ENCODE measurements around the gene TRAF3IP1. TPM values are rescaled to one million over a fixed set of nuclear protein-coding genes. Genes with fewer than 3 reads are reported as not detected.

The TRAF3IP1 gene
- total and polyA plus RNA-seq, 2 donors (not counting 1 experiment from before 2014, with no cell fraction given): 1.4 to 15.5 TPM

- CTCF ChIA-PET: no interaction called here
- peaks cover 4 to 5% of the 10 kb centered on the region in 2 donors for H3K4me1 ChIP-seq (ENCODE audit: control insufficient read depth in 2 of 2, insufficient read depth in 2 of 2, low read length in 2 of 2)
- no peak overlapping the region for H3K27ac Mint-ChIP-seq
- no peak overlapping the region for H2AFZ ChIP-seq (ENCODE audit: insufficient read depth, low read depth, low read length, poor library complexity, severe bottlenecking)
- WGBS (ENCODE audit: insufficient coverage): 90% methylated on average over 3 of the region's 7 CpGs
- H3K4me2 ChIP-seq (replicated peaks; ENCODE audit: low read depth, low read length, poor library complexity, severe bottlenecking): no peak overlapping the region
- H3K9me3 Mint-ChIP-seq (ENCODE audit: insufficient read depth): no peaks in the 10 kb centered on the region
- no peak overlapping the region for H3K9ac ChIP-seq (ENCODE audit: low read length)
- H3K27me3 Mint-ChIP-seq: no peaks in the 10 kb centered on the region
- H3K79me2 ChIP-seq (ENCODE audit: control insufficient read depth, insufficient read depth, low read length): no peaks in the 10 kb centered on the region
- peaks cover 6% of the 10 kb centered on the region for H3K4me1 Mint-ChIP-seq
- TF ChIP-seq, protein P1, sequence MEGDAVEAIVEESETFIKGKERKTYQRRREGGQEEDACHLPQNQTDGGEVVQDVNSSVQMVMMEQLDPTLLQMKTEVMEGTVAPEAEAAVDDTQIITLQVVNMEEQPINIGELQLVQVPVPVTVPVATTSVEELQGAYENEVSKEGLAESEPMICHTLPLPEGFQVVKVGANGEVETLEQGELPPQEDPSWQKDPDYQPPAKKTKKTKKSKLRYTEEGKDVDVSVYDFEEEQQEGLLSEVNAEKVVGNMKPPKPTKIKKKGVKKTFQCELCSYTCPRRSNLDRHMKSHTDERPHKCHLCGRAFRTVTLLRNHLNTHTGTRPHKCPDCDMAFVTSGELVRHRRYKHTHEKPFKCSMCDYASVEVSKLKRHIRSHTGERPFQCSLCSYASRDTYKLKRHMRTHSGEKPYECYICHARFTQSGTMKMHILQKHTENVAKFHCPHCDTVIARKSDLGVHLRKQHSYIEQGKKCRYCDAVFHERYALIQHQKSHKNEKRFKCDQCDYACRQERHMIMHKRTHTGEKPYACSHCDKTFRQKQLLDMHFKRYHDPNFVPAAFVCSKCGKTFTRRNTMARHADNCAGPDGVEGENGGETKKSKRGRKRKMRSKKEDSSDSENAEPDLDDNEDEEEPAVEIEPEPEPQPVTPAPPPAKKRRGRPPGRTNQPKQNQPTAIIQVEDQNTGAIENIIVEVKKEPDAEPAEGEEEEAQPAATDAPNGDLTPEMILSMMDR (IDR thresholded peaks at IDR 0.05): no peak
- TF ChIP-seq EZH2 (IDR thresholded peaks at IDR 0.05; ENCODE audit: borderline replicate concordance, insufficient read depth, low read depth, low read length, poor library complexity, severe bottlenecking): no peak
- H3K27me3 ChIP-seq (replicated peaks in 1 of 4; ENCODE audit: control extremely low read depth in 1 of 4, control insufficient read depth in 3 of 4, insufficient read depth in 4 of 4, low read length in 3 of 4): no peaks in the 10 kb centered on the region
- H3K27ac ChIP-seq (ENCODE audit: low read length in 2 of 2): no peak overlapping the region
- no peaks in the 10 kb centered on the region for H4K20me1 ChIP-seq (ENCODE audit: control insufficient read depth, insufficient read depth, low read length, poor library complexity, severe bottlenecking)
- no peak overlapping the region for H3K4me3 ChIP-seq (ENCODE audit: control extremely low read depth in 1 of 5, extremely low read depth in 1 of 5, insufficient read depth in 1 of 5, low read depth in 2 of 5, low read length in 4 of 5)
- no peak overlapping the region for H3K4me3 Mint-ChIP-seq
- no peaks in the 10 kb centered on the region for H3K36me3 ChIP-seq (replicated peaks in 1 of 2; ENCODE audit: control extremely low read depth in 1 of 2, control insufficient read depth in 1 of 2, extremely low read depth in 1 of 2, insufficient read depth in 2 of 2, low read length in 1 of 2)
- peaks cover 0 to 9% (median 0%) of the 10 kb centered on the region in 3 donors for H3K9me3 ChIP-seq (ENCODE audit: control extremely low read depth in 1 of 3, control insufficient read depth in 2 of 3, insufficient read depth in 1 of 3, low read length in 2 of 3)
- intact Hi-C loops (cut with micrococcal nuclease): no loop called here
- POLR2A ChIA-PET: no interaction called here
- DNase-seq (no peak), ATAC-seq (ENCODE audit: low read depth) (no peak)
These were observed 63.5 kb downstream of the TRAF3IP1 start for GRCh38 chr2:238383743-238384380.

DNA sequence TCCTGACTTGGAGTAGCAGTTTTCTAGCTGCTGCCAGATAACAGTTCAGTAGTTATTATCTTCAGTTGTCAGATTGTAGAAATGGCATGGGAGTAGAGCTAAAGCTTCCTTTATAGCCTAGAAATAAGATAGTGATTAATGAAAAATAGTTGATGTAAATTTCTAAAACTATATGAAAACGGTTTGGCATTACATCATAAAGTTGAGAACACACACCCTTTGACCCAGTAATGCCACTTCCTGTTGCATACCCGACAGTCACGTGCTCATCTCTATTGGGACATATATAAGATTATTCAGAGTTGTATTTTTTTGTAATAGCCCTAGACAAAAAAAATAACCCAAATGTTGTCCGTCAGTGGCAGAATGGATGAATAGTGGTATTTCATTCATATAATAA, 67.0 kb downstream of the TRAF3IP1 start:
- ChIA-PET POLR2A (no interaction called here), CTCF (no interaction called here)
- ATAC-seq (ENCODE audit: low read depth) (no peak), DNase-seq (no peak)
- no peaks in the 10 kb centered on the region for H3K36me3 ChIP-seq (replicated peaks in 1 of 2; ENCODE audit: control extremely low read depth in 1 of 2, control insufficient read depth in 1 of 2, extremely low read depth in 1 of 2, insufficient read depth in 2 of 2, low read length in 1 of 2)
- H3K4me1 ChIP-seq (ENCODE audit: control insufficient read depth in 2 of 2, insufficient read depth in 2 of 2, low read length in 2 of 2): no peaks in the 10 kb centered on the region
- TF ChIP-seq, protein P1 (IDR thresholded peaks at IDR 0.05): no peak
- TF ChIP-seq EZH2 (IDR thresholded peaks at IDR 0.05; ENCODE audit: borderline replicate concordance, insufficient read depth, low read depth, low read length, poor library complexity, severe bottlenecking): no peak
- H3K79me2 ChIP-seq (ENCODE audit: control insufficient read depth, insufficient read depth, low read length): no peaks in the 10 kb centered on the region
- no peak overlapping the region for H2AFZ ChIP-seq (ENCODE audit: insufficient read depth, low read depth, low read length, poor library complexity, severe bottlenecking)
- Mint-ChIP-seq H3K27ac (no peak overlapping the region), H3K4me1 (peaks cover 2% of the 10 kb centered on the region), H3K9me3 (ENCODE audit: insufficient read depth) (no peaks in the 10 kb centered on the region), H3K27me3 (no peaks in the 10 kb centered on the region), H3K4me3 (no peak overlapping the region)
- no peak overlapping the region for H3K4me2 ChIP-seq (replicated peaks; ENCODE audit: low read depth, low read length, poor library complexity, severe bottlenecking)
- H3K4me3 ChIP-seq (ENCODE audit: control extremely low read depth in 1 of 5, extremely low read depth in 1 of 5, insufficient read depth in 1 of 5, low read depth in 2 of 5, low read length in 4 of 5): no peak overlapping the region
- peaks cover 0 to 5% (median 0%) of the 10 kb centered on the region in 3 donors for H3K9me3 ChIP-seq (ENCODE audit: control extremely low read depth in 1 of 3, control insufficient read depth in 2 of 3, insufficient read depth in 1 of 3, low read length in 2 of 3)
- no CpG with 5 or more reads among the region's 4 CpGs for WGBS (ENCODE audit: insufficient coverage)
- H3K27me3 ChIP-seq (replicated peaks in 1 of 4; ENCODE audit: control extremely low read depth in 1 of 4, control insufficient read depth in 3 of 4, insufficient read depth in 4 of 4, low read length in 3 of 4): no peaks in the 10 kb centered on the region
- H4K20me1 ChIP-seq (ENCODE audit: control insufficient read depth, insufficient read depth, low read length, poor library complexity, severe bottlenecking): no peaks in the 10 kb centered on the region
- H3K27ac ChIP-seq (ENCODE audit: low read length in 2 of 2): no peak overlapping the region
- intact Hi-C loops (cut with micrococcal nuclease): no loop called here
- H3K9ac ChIP-seq (ENCODE audit: low read length): no peak overlapping the region

Data from B cell (primary cell).